Measurements from ENCODE around the gene SAP30L.

The SAP30L gene

GRCh38 chr5:154415114-154415513 lies 30.7 kb upstream of the SAP30L start:
- H3K27me3 ChIP-seq (replicated peaks; ENCODE audit: control insufficient read depth, insufficient read depth, low read length, poor library complexity, severe bottlenecking): no peaks in the 10 kb centered on the region
- H3K9me3 ChIP-seq (ENCODE audit: control insufficient read depth, low read length): no peaks in the 10 kb centered on the region
- no peaks in the 10 kb centered on the region for H3K4me1 ChIP-seq (ENCODE audit: control insufficient read depth, insufficient read depth, low read length, poor library complexity, severe bottlenecking)
- no peak for DNase-seq
- H3K27ac ChIP-seq (ENCODE audit: insufficient read depth, low read length, poor library complexity, severe bottlenecking): no peak overlapping the region
- H3K36me3 ChIP-seq (ENCODE audit: control insufficient read depth, insufficient read depth, low read length): peaks cover 34% of the 10 kb centered on the region
- no peak overlapping the region for H3K4me3 ChIP-seq (ENCODE audit: insufficient read depth, low read depth, low read length, poor library complexity, severe bottlenecking)

- H3K36me3 ChIP-seq (ENCODE audit: control insufficient read depth, insufficient read depth, low read length): peaks cover 11% of the 10 kb centered on the region
- H3K4me1 ChIP-seq (ENCODE audit: control insufficient read depth, insufficient read depth, low read length, poor library complexity, severe bottlenecking): no peaks in the 10 kb centered on the region
- no peak for DNase-seq
- H3K27me3 ChIP-seq (replicated peaks; ENCODE audit: control insufficient read depth, insufficient read depth, low read length, poor library complexity, severe bottlenecking): no peaks in the 10 kb centered on the region
- H3K9me3 ChIP-seq (ENCODE audit: control insufficient read depth, low read length): no peaks in the 10 kb centered on the region
- no peak overlapping the region for H3K4me3 ChIP-seq (ENCODE audit: insufficient read depth, low read depth, low read length, poor library complexity, severe bottlenecking)
- no peak overlapping the region for H3K27ac ChIP-seq (ENCODE audit: insufficient read depth, low read length, poor library complexity, severe bottlenecking)
These were observed 27.4 kb upstream of the SAP30L start for GRCh38 chr5:154418344-154418820.

GRCh38 chr5:154419236-154419635 lies 26.6 kb upstream of the SAP30L start:
- Histone ChIP-seq H3K27ac (ENCODE audit: insufficient read depth, low read length, poor library complexity, severe bottlenecking) (no peak overlapping the region), H3K27me3 (replicated peaks; ENCODE audit: control insufficient read depth, insufficient read depth, low read length, poor library complexity, severe bottlenecking) (no peaks in the 10 kb centered on the region), H3K4me3 (ENCODE audit: insufficient read depth, low read depth, low read length, poor library complexity, severe bottlenecking) (no peak overlapping the region), H3K36me3 (ENCODE audit: control insufficient read depth, insufficient read depth, low read length) (peaks cover 11% of the 10 kb centered on the region), H3K9me3 (ENCODE audit: control insufficient read depth, low read length) (no peaks in the 10 kb centered on the region), H3K4me1 (ENCODE audit: control insufficient read depth, insufficient read depth, low read length, poor library complexity, severe bottlenecking) (no peaks in the 10 kb centered on the region)
- no peak for DNase-seq

DNA sequence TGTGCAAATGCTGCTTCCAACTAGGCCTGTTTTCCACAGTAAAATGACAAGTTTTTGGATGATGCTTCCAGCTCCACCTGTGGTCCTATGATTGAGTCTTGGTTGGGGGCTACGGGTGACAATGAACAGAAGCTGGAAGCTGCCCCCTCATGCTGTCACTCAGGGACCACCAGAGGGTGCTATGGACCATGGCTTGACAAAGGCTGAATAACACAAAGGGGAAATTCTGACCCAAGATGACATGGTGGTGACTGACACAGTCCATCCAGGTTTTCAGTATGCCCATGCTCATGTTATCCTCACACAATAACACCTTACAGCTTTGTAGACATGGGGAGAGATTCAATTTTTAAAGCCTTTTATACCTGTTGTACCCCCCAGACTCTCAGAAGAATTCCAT lies 23.9 kb upstream of the SAP30L start:
- no peaks in the 10 kb centered on the region for H3K9me3 ChIP-seq (ENCODE audit: control insufficient read depth, low read length)
- DNase-seq: no peak
- H3K4me1 ChIP-seq (ENCODE audit: control insufficient read depth, insufficient read depth, low read length, poor library complexity, severe bottlenecking): no peaks in the 10 kb centered on the region
- no peaks in the 10 kb centered on the region for H3K27me3 ChIP-seq (replicated peaks; ENCODE audit: control insufficient read depth, insufficient read depth, low read length, poor library complexity, severe bottlenecking)
- H3K27ac ChIP-seq (ENCODE audit: insufficient read depth, low read length, poor library complexity, severe bottlenecking): no peak overlapping the region
- H3K4me3 ChIP-seq (ENCODE audit: insufficient read depth, low read depth, low read length, poor library complexity, severe bottlenecking): no peak overlapping the region
- H3K36me3 ChIP-seq (ENCODE audit: control insufficient read depth, insufficient read depth, low read length): peaks cover 6% of the 10 kb centered on the region

- Histone ChIP-seq H3K9me3 (ENCODE audit: control insufficient read depth, low read length) (no peaks in the 10 kb centered on the region), H3K27ac (ENCODE audit: insufficient read depth, low read length, poor library complexity, severe bottlenecking) (no peak overlapping the region), H3K27me3 (replicated peaks; ENCODE audit: control insufficient read depth, insufficient read depth, low read length, poor library complexity, severe bottlenecking) (no peaks in the 10 kb centered on the region), H3K4me1 (ENCODE audit: control insufficient read depth, insufficient read depth, low read length, poor library complexity, severe bottlenecking) (no peaks in the 10 kb centered on the region), H3K4me3 (ENCODE audit: insufficient read depth, low read depth, low read length, poor library complexity, severe bottlenecking) (no peak overlapping the region), H3K36me3 (ENCODE audit: control insufficient read depth, insufficient read depth, low read length) (peaks cover 2% of the 10 kb centered on the region)
- no peak for DNase-seq
These were observed 23.5 kb upstream of the SAP30L start for GRCh38 chr5:154422298-154422697.

GRCh38 chr5:154428208-154428607 lies 17.6 kb upstream of the SAP30L start:
- H3K9me3 ChIP-seq (ENCODE audit: control insufficient read depth, low read length): no peaks in the 10 kb centered on the region
- H3K4me1 ChIP-seq (ENCODE audit: control insufficient read depth, insufficient read depth, low read length, poor library complexity, severe bottlenecking): no peaks in the 10 kb centered on the region
- no peaks in the 10 kb centered on the region for H3K36me3 ChIP-seq (ENCODE audit: control insufficient read depth, insufficient read depth, low read length)
- H3K4me3 ChIP-seq (ENCODE audit: insufficient read depth, low read depth, low read length, poor library complexity, severe bottlenecking): no peak overlapping the region
- no peak overlapping the region for H3K27ac ChIP-seq (ENCODE audit: insufficient read depth, low read length, poor library complexity, severe bottlenecking)
- no peak for DNase-seq
- H3K27me3 ChIP-seq (replicated peaks; ENCODE audit: control insufficient read depth, insufficient read depth, low read length, poor library complexity, severe bottlenecking): no peaks in the 10 kb centered on the region

DNA sequence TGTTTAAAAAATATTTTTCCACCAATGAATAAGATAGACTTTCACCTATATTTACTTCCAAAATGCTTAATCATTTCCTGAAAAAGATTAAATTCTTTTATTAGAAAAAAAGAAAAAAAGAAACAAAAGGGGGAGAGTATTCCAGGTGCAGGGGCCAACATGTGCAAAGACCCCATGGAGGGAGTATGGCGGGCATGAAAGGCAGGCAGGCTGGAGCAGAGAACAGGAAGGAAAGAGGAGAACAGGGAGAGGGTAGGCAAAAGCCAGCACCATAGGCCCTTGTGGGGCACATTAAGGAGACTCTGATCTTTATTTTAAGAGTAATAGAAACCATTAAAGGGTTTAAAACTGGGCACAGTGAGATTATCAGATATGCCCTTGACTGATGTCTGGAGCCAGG lies 16.5 kb upstream of the SAP30L start:
- H3K27ac ChIP-seq (ENCODE audit: insufficient read depth, low read length, poor library complexity, severe bottlenecking): no peak overlapping the region

DNA sequence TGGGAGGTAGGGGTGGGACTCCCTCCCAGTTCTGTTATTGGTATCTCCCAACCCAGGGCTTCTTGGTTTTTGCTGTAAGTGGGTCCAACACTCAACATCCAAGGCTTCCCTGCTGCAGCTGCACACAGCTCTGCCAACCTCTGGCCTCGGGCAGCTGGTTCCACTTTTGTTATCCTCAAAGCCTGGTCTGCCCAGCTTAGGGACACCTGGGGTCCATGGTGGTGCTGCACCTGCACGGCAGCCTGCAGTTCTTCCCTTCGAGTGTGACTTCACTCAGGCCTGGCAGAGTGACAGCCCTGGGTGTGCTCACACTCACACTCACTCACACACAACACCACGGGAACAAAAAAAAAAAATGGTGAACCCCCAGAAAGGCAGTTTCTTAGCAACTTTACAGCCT lies 15.3 kb upstream of the SAP30L start:
- Histone ChIP-seq H3K4me1 (ENCODE audit: control insufficient read depth, insufficient read depth, low read length, poor library complexity, severe bottlenecking) (no peaks in the 10 kb centered on the region), H3K27me3 (replicated peaks; ENCODE audit: control insufficient read depth, insufficient read depth, low read length, poor library complexity, severe bottlenecking) (no peaks in the 10 kb centered on the region), H3K4me3 (ENCODE audit: insufficient read depth, low read depth, low read length, poor library complexity, severe bottlenecking) (no peak overlapping the region), H3K36me3 (ENCODE audit: control insufficient read depth, insufficient read depth, low read length) (no peaks in the 10 kb centered on the region), H3K9me3 (ENCODE audit: control insufficient read depth, low read length) (no peaks in the 10 kb centered on the region), H3K27ac (ENCODE audit: insufficient read depth, low read length, poor library complexity, severe bottlenecking) (no peak overlapping the region)
- no peak for DNase-seq

More for the DNA sequence above, 16.5 kb upstream of the SAP30L start:
- H3K9me3 ChIP-seq (ENCODE audit: control insufficient read depth, low read length): no peaks in the 10 kb centered on the region
- no peaks in the 10 kb centered on the region for H3K36me3 ChIP-seq (ENCODE audit: control insufficient read depth, insufficient read depth, low read length)
- H3K4me3 ChIP-seq (ENCODE audit: insufficient read depth, low read depth, low read length, poor library complexity, severe bottlenecking): no peak overlapping the region
- no peaks in the 10 kb centered on the region for H3K27me3 ChIP-seq (replicated peaks; ENCODE audit: control insufficient read depth, insufficient read depth, low read length, poor library complexity, severe bottlenecking)
- DNase-seq: no peak
- H3K4me1 ChIP-seq (ENCODE audit: control insufficient read depth, insufficient read depth, low read length, poor library complexity, severe bottlenecking): no peaks in the 10 kb centered on the region

GRCh38 chr5:154430961-154431630 lies 14.7 kb upstream of the SAP30L start:
- no peaks in the 10 kb centered on the region for H3K9me3 ChIP-seq (ENCODE audit: control insufficient read depth, low read length)
- no peaks in the 10 kb centered on the region for H3K27me3 ChIP-seq (replicated peaks; ENCODE audit: control insufficient read depth, insufficient read depth, low read length, poor library complexity, severe bottlenecking)
- no peak overlapping the region for H3K4me3 ChIP-seq (ENCODE audit: insufficient read depth, low read depth, low read length, poor library complexity, severe bottlenecking)
- H3K4me1 ChIP-seq (ENCODE audit: control insufficient read depth, insufficient read depth, low read length, poor library complexity, severe bottlenecking): no peaks in the 10 kb centered on the region
- no peak overlapping the region for H3K27ac ChIP-seq (ENCODE audit: insufficient read depth, low read length, poor library complexity, severe bottlenecking)
- peaks cover 5% of the 10 kb centered on the region for H3K36me3 ChIP-seq (ENCODE audit: control insufficient read depth, insufficient read depth, low read length)
- DNase-seq: no peak

DNA sequence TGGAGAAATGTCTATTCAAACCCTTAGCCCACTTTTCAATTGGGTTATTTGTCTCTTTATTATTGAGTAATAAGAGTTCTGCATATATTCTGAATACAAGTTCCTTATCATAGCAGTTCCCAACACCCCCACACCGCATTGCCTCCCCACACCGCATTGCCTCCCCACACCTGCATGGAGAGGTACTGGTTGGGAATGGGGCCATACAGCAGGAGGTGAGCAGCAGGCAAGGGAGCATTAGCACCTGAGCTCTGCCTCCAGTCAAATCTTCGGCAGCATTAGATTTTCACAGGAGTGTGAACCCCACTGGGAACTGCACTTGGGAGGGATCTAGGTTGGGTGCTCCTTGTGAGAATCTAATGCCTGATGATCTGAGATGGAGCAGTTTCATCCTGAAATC lies 10.6 kb upstream of the SAP30L start:
- H3K27me3 ChIP-seq (replicated peaks; ENCODE audit: control insufficient read depth, insufficient read depth, low read length, poor library complexity, severe bottlenecking): no peaks in the 10 kb centered on the region
- H3K9me3 ChIP-seq (ENCODE audit: control insufficient read depth, low read length): no peaks in the 10 kb centered on the region
- H3K4me1 ChIP-seq (ENCODE audit: control insufficient read depth, insufficient read depth, low read length, poor library complexity, severe bottlenecking): peaks cover 3% of the 10 kb centered on the region
- peaks cover 25% of the 10 kb centered on the region for H3K36me3 ChIP-seq (ENCODE audit: control insufficient read depth, insufficient read depth, low read length)
- no peak for DNase-seq
- no peak overlapping the region for H3K27ac ChIP-seq (ENCODE audit: insufficient read depth, low read length, poor library complexity, severe bottlenecking)
- no peak overlapping the region for H3K4me3 ChIP-seq (ENCODE audit: insufficient read depth, low read depth, low read length, poor library complexity, severe bottlenecking)

Measured in effector memory CD4-positive, alpha-beta T cell (primary cell).